ES-I3 (cell line): ENCODE results near the gene HECTD2.
"Not testable (repeated sequence)": the region's sequence is repeated elsewhere in the genome, so short reads cannot be mapped to it uniquely, and the experiment has no call there.

Experiments used
- H3K36me3 ChIP-seq: 2 replicates; pipeline ENCODE4 v1.6.1; 2013; ENCODE audit warnings: mild to moderate bottlenecking, low read length, control low read depth, moderate library complexity; ENCODE audit not compliant: insufficient read depth
- H3K4me1 ChIP-seq: 2 replicates; pipeline ENCODE4 v1.6.1; 2013; ENCODE audit warnings: mild to moderate bottlenecking, control low read depth, low read length; ENCODE audit not compliant: insufficient read depth
- H3K9ac ChIP-seq: 2 replicates; pipeline ENCODE4 v1.6.1; 2013; ENCODE audit warnings: low read depth, mild to moderate bottlenecking, low read length, moderate library complexity
- H3K9me3 ChIP-seq: 2 replicates; pipeline ENCODE4 v1.6.1; 2013; ENCODE audit warnings: mild to moderate bottlenecking, low read length, moderate library complexity; ENCODE audit not compliant: control insufficient read depth, insufficient read depth

Gene HECTD2, protein sequence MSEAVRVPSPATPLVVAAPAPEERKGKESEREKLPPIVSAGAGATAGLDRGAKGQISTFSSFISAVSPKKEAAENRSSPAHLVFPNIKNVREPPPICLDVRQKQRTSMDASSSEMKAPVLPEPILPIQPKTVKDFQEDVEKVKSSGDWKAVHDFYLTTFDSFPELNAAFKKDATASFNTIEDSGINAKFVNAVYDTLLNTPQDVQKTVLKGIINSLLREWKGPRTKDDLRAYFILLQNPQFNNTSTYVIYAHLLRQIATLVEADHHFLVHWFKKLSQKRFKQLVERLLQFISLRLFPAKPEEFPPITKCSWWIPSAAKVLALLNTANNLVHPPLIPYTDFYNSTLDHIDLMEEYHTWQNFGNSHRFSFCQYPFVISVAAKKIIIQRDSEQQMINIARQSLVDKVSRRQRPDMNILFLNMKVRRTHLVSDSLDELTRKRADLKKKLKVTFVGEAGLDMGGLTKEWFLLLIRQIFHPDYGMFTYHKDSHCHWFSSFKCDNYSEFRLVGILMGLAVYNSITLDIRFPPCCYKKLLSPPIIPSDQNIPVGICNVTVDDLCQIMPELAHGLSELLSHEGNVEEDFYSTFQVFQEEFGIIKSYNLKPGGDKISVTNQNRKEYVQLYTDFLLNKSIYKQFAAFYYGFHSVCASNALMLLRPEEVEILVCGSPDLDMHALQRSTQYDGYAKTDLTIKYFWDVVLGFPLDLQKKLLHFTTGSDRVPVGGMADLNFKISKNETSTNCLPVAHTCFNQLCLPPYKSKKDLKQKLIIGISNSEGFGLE

DNA sequence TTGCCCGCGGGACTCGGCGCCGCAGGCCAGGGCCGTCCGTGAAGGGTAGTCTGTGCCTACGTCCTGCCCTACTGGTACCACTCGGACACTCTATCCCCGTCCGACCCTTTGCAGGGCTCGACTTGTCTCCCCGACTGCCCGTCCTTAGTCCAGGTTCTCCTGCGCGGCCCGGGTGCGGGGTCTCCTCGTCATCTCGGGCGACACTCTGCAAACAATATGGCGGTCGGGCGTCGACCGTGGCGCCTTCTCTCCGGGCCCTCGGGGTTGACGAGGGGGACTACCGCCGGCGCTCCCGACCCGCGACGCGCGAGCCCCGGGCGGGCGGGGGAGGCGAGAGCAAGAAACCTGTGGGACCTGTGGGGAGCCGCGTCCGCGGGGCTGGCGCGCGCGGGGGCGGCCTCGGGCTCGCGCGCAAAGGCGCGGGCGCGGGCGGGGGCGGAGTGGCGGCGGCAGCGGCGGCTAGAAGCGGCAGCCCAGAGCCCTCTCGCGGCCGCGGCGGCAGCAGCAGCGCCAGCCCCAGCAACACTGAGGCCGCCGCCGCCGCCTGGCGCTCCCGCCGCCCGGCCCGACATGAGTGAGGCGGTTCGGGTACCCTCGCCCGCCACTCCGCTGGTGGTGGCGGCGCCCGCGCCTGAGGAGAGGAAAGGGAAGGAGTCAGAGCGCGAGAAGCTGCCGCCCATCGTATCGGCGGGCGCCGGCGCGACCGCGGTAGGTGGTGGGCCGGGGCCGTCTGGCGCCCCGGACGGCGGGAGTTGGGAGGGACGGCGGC, at the start of gene HECTD2:
HECTD2 (plus strand) TSS at position 476 of the 769 bp plus-strand sequence; CDS start at position 571, 95 bp downstream.
- H3K9ac ChIP-seq, result peak within 1 kb of the TSS; percentile 95

DNA sequence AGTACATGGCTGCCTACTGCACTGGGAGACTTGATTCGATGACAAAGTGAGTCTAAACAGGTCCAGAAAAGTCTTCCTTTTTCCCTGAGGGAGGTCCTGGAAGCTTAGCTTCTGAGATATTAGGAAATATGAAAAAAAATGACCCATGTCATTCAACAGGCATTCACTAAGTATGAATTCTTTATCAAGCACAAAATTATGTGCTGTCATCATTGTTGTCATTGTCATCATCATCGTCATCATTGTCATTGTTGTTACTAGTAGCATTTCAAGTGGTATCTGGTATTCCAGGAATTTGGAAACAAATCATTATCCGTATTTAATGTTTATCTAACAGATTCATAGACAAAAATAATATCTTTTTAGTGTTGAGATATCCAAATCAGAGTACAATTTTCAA, 49.7 kb upstream of the HECTD2 start:
- Histone ChIP-seq H3K4me1 (no peaks in the 10 kb centered on the region), H3K36me3 (no peaks in the 10 kb centered on the region), H3K9me3 (no peaks in the 10 kb centered on the region), H3K9ac (no peak overlapping the region)

More for the DNA sequence above, at the start of gene HECTD2:
- H3K4me1 ChIP-seq, result peaks cover 8% of the 10 kb centered on the region
- H3K9me3 ChIP-seq, result no peaks in the 10 kb centered on the region
- no peaks in the 10 kb centered on the region for H3K36me3 ChIP-seq

DNA sequence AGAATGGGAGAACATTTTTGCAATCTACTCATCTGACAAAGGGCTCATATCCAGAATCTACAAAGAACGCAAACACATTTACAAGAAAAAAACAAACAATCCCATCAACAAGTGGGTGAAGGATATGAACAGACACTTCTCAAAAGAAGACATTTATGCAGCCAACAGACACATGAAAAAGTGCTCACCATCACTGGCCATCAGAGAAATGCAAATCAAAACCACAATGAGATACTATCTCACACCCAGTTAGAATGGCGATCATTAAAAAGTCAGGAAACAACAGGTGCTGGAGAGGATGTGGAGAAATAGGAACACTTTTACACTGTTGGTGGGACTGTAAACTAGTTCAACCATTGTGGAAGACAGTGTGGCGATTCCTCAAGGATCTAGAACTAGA, 44.6 kb upstream of the HECTD2 start:
- H3K9me3 ChIP-seq, H3K4me1 ChIP-seq, H3K9ac ChIP-seq, H3K36me3 ChIP-seq: not testable (repeated sequence)

DNA sequence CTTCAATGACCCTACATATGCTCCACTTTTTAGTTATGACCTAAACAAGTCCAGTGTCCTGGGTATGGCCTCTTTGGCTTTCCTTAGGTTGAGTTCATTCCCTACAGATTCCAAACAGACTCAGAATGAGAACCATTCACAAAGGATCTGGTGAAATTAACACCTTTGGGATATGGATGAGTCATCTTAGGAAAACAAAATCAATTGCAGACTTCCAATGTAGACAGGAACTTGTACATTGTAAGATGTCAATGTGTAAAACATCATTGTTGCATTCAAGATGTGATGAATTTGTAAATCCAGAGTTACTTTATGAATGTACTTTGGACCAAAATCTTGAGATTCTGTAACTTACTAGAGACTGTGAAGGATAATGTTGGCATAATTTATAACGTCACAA, 43.4 kb upstream of the HECTD2 start:
- H3K9me3 ChIP-seq, result no peaks in the 10 kb centered on the region
- H3K36me3 ChIP-seq, result no peaks in the 10 kb centered on the region
- no peaks in the 10 kb centered on the region for H3K4me1 ChIP-seq
- H3K9ac ChIP-seq, result no peak overlapping the region

DNA sequence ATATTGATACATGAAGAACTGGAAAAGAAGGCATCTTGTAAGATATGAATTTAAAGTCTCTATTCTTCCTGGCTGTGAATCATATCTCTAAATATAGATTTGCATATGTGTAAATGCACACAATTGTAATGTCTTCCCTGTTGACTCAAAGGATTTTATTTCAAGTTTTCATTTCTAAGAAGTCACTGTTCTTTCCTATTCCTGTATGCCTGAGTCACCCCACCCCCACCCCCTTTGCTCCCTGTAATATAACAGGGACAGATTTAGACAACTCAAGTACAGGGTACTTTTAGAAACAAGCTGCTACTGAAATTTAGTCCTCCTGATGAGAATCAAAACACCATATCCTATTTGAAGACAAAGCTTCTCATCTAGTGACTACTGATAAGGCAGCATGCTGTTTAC, 43.0 kb upstream of the HECTD2 start:
- Histone ChIP-seq H3K9me3 (no peaks in the 10 kb centered on the region), H3K4me1 (no peaks in the 10 kb centered on the region), H3K9ac (no peak overlapping the region), H3K36me3 (no peaks in the 10 kb centered on the region)

DNA sequence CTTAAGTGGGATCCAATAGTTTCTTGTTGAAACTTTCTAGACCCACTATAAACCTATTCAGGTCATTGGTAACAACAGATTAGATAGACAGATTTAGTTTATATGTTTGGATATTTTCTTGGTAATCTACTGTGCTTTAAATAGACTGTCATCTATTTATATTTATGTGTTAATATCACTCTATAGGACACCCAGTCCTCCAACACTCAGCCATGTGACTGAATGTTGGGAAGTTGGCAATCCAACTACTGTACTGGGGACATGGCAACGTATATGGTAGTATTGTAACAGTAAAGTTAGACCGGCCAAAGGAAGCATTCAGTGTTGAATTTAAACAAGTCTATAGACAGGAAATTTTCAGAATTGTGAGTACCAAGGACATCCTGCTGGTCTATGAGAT, 42.6 kb upstream of the HECTD2 start:
- H3K9me3 ChIP-seq, result no peaks in the 10 kb centered on the region

DNA sequence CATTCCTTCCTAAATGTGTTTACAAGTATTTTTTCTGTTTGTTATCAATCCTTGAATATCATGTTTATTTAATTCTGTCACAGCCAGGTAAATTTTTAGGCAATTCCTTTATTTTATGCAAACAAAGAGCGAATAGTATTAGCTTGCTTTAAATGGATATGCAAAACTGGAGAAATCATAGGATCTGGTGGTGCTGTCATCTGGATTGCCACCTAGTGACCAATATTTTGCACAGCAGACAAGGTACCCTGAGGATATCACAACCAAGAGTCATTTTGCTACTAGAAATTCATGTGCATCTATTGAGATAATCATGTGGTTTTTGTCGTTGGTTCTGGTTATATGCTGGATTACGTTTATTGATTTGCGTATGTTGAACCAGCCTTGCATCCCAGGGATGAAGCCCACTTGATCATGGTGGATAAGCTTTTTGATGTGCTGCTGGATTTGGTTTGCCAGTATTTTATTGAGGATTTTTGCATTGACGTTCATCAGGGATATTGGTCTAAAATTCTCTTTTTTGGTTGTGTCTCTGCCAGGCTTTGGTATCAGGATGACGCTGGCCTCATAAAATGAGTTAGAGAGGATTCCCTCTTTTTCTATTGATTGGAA, 40.1 kb upstream of the HECTD2 start:
- not testable (repeated sequence) for H3K9ac ChIP-seq, H3K4me1 ChIP-seq, H3K36me3 ChIP-seq, H3K9me3 ChIP-seq

More for the DNA sequence above, 42.6 kb upstream of the HECTD2 start:
- no peaks in the 10 kb centered on the region for H3K4me1 ChIP-seq
- H3K9ac ChIP-seq, result no peak overlapping the region
- H3K36me3 ChIP-seq, result no peaks in the 10 kb centered on the region

DNA sequence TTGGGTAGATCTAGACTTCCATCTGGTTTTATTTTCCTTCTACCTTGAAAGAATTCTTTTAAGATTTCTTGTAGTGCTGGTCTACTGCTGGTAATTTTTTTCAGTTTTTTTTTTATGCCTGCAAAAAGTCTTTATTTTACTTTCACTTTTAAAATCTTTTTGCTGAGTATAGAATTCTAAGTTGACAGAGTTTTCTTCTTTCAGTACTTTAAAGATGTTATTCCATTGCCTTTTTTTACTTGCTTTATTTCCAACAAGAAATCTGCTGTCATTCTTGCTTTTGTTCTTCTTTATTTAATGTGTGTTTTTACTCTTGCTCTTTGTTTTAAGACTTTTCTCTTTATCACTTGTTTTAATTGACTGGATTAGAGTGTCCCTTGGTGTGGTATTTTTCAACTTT, 36.1 kb upstream of the HECTD2 start:
- H3K9ac ChIP-seq, result no peak overlapping the region
- no peaks in the 10 kb centered on the region for H3K9me3 ChIP-seq
- no peaks in the 10 kb centered on the region for H3K36me3 ChIP-seq
- H3K4me1 ChIP-seq, result no peaks in the 10 kb centered on the region

DNA sequence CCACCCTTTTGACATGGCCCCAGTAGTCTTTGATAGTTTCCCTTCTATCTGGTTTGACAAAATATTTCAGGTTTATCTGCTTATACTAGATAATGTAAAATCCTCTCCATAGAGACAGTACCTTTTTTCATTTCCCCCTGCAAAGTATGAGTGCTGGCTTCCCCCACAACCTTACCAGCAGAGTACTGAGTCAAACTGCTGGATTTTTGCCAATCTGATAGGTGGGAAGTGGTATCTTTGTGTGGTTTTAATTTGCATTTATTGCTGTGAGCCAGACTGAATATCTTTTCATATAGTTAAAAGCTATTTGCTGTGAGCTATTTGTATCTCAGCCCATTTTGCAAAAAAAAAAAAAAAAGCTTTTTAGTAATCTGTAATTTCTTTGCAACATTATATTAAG, 32.1 kb upstream of the HECTD2 start:
- Histone ChIP-seq H3K4me1 (peaks cover 2% of the 10 kb centered on the region; the same call in 1 of the 2 replicates), H3K9ac (no peak overlapping the region), H3K36me3 (no peaks in the 10 kb centered on the region), H3K9me3 (no peaks in the 10 kb centered on the region)

DNA sequence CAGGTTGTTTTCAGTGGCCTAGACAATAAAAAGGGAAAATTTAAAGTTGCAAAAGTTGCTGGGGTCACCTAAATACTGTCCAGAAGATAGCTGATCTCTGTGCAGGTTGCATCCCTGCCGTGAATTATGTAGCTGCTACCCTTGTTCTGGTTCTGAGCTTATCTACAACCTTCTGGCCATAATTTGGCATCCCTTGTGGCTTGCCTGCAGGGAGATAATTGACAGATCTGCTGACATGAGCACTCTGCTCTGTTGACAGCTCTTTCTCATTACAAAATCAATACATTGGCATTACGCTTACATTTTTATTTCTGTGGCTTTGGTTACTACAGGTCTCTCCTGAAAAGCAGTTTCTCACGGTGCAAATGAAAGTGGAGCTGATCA, 29.3 kb upstream of the HECTD2 start:
- Histone ChIP-seq H3K36me3 (no peaks in the 10 kb centered on the region), H3K9me3 (no peaks in the 10 kb centered on the region), H3K4me1 (peaks cover 2% of the 10 kb centered on the region; the same call in 1 of the 2 replicates), H3K9ac (no peak overlapping the region)

DNA sequence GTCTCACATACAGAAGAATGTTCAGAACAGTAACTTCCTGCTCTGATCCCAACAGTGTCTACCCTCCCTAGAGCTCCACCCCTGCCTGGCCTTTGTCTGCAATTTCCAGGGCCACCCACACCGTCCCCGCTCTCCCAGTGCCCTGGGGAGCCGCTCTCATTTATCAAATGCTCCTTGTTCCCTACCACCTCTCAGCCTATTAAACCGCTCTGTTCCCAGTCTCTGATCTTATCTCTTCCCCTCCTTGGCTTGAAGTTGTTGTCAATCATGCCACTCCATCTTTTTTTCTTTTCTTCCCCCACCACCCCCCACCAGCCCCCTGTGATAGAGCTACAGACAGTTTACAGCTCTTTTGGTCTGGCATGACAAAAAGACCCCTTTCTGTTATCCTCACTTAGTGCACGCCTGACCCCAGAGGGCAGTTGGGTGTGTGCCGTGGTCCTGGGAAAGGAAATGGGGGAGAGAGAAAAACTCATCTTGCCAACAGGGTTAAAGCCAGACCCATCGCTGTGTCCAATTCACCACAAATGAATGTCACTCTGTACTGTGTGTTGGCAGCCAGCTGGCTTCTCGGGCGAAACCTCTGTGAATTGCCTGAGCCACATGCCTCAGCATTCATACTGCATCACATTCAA, 28.8 kb upstream of the HECTD2 start:
- H3K9me3 ChIP-seq, result no peaks in the 10 kb centered on the region
- H3K9ac ChIP-seq, result no peak overlapping the region
- H3K36me3 ChIP-seq, result no peaks in the 10 kb centered on the region
- H3K4me1 ChIP-seq, result peaks cover 2% of the 10 kb centered on the region; the same call in 1 of the 2 replicates

DNA sequence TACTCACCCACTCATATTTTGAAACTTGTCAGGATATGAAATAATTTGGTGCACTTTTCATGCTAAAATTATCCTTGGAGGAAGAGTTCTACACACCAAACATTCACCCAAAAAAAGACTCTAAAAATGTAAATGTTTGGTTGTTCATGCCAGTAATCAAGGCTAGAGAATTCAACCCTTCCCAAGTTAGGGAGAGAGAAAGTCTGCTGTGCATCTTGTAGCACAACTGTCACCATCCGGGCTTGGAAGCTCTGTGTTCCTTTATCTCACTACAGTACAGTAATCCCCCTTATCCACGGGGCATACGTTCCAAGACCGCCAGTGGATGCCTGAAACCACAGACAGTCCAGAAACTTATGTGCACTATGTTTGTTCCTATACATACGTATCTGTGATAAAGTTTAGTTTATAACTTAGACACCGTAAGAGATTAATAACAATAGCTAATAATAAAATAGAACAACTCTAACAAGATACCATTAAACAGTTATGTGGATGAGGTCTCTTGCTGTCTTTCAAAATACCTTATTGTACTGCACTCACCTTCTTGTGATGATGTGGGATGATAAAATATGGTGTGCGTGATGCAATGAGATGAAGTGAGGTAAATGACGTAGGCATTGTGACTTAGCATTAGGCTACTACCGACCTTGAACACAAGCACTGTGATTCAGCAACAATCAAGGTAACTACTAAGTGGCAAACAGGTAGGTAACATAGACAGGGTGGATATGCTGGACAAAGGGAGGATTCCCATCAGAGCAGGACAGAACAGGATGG, 24.6 kb upstream of the HECTD2 start:
- Histone ChIP-seq H3K9me3 (no peaks in the 10 kb centered on the region), H3K9ac (no peak overlapping the region), H3K4me1 (peaks cover 2% of the 10 kb centered on the region; the same call in 1 of the 2 replicates), H3K36me3 (no peaks in the 10 kb centered on the region)
